Caco-2 (cell line): ENCODE results near the gene PLXNB2. TPM values are rescaled to one million over a fixed set of nuclear protein-coding genes. Genes with fewer than 3 reads are reported as not detected.
"Not testable (repeated sequence)": the region's sequence is repeated elsewhere in the genome, so short reads cannot be mapped to it uniquely, and the experiment has no call there.

Source experiments
- BruUV-seq: library from RNA; stranded (reverse); fragments of 400-500 nt; replicated peaks from 2 replicates; lab custom pipeline; 2021; lab: Mats Ljungman, UMichigan
- CTCF ChIA-PET: fragments of 300-600 bp; sonication (Branson Sonifier 250); formaldehyde crosslinking; loops from one replicate; lab custom pipeline; 2022; ENCODE audit warnings: antibody characterized with exemption; lab: Charles Lee
- POLR2A ChIA-PET: fragments of 300-600 bp; sonication (Branson Sonifier 250); formaldehyde crosslinking; loops from one replicate; lab custom pipeline; 2022; ENCODE audit warnings: antibody characterized with exemption; lab: Charles Lee
- DNase-seq, 2 experiments: peaks; one replicate each; pipeline versions ENCODE4 v3.0.0 to v3.0.0-alpha.2; 2020 to 2022
- H3K27me3 ChIP-seq: replicated peaks from 2 replicates; pipeline ENCODE4 v1.6.0; 2011; ENCODE audit warnings: low read length; ENCODE audit not compliant: control insufficient read depth, insufficient read depth
- H3K36me3 ChIP-seq: 2 replicates; pipeline ENCODE4 v1.5.1; 2011; ENCODE audit warnings: low read length; ENCODE audit not compliant: control insufficient read depth, insufficient read depth
- H3K4me1 ChIP-seq: fragments of 250-450 bp; sonication (Bioruptor Pico); 2 replicates; pipeline ENCODE4 v1.5.1; 2020; ENCODE audit warnings: mild to moderate bottlenecking
- H3K4me3 ChIP-seq: 2 replicates; pipeline ENCODE4 v1.5.1; 2011; ENCODE audit warnings: low read depth, mild to moderate bottlenecking, control low read depth, low read length
- H3K9me3 ChIP-seq: fragments of 250-450 bp; sonication (Bioruptor Pico); 2 replicates; pipeline ENCODE4 v1.5.1; 2020; ENCODE audit warnings: mild to moderate bottlenecking, moderate library complexity
- H3K27ac Mint-ChIP-seq: one replicate; pipeline ENCODE4 v1.8.0; 2022; ENCODE audit warnings: mixed read lengths; ENCODE audit not compliant: unreplicated experiment
- H3K27me3 Mint-ChIP-seq: one replicate; pipeline ENCODE4 v1.8.0; 2022; ENCODE audit warnings: mixed read lengths; ENCODE audit not compliant: insufficient read depth, unreplicated experiment
- H3K36me3 Mint-ChIP-seq: one replicate; pipeline ENCODE4 v1.8.0; 2022; ENCODE audit warnings: mild to moderate bottlenecking, mixed read lengths; ENCODE audit not compliant: insufficient read depth, unreplicated experiment
- H3K4me1 Mint-ChIP-seq: one replicate; pipeline ENCODE4 v1.8.0; 2022; ENCODE audit warnings: low read depth, mixed read lengths; ENCODE audit not compliant: unreplicated experiment
- H3K4me3 Mint-ChIP-seq: one replicate; pipeline ENCODE4 v1.8.0; 2022; ENCODE audit warnings: mild to moderate bottlenecking, moderate library complexity, mixed read lengths; ENCODE audit not compliant: unreplicated experiment
- H3K9me3 Mint-ChIP-seq: one replicate; pipeline ENCODE4 v1.8.0; 2022; ENCODE audit warnings: mixed read lengths; ENCODE audit not compliant: unreplicated experiment
- CTCF ChIP-seq, 2 experiments: fragments of 200-600 bp in 1 of 2; IDR thresholded peaks; 1 replicate in 1 of 2; 2 replicates in 1 of 2; pipeline versions ENCODE4 v1.5.1 to v1.8.0; 2011 to 2022; ENCODE audit warnings: antibody characterized with exemption in 1 of 2, control low read depth in 1 of 2, inconsistent platforms in 1 of 2, low read depth in 1 of 2, low read length in 1 of 2, mild to moderate bottlenecking in 1 of 2, moderate library complexity in 1 of 2; ENCODE audit not compliant: insufficient read depth in 1 of 2, severe bottlenecking in 1 of 2, unreplicated experiment in 1 of 2
- intact Hi-C: fragments of 100-400 bp; cut with micrococcal nuclease; formaldehyde crosslinking; loops from one replicate; pipeline ENCODE4 v1.10.0; 2022; ENCODE audit not compliant: unreplicated experiment
- total RNA-seq: library from RNA; stranded (reverse); gene quantifications from 2 replicates; pipeline ENCODE4 v1.2.3, GENCODE V29; 2022

The PLXNB2 gene
- total RNA-seq, 1 experiment from 2014 or later, result 260 TPM

DNA sequence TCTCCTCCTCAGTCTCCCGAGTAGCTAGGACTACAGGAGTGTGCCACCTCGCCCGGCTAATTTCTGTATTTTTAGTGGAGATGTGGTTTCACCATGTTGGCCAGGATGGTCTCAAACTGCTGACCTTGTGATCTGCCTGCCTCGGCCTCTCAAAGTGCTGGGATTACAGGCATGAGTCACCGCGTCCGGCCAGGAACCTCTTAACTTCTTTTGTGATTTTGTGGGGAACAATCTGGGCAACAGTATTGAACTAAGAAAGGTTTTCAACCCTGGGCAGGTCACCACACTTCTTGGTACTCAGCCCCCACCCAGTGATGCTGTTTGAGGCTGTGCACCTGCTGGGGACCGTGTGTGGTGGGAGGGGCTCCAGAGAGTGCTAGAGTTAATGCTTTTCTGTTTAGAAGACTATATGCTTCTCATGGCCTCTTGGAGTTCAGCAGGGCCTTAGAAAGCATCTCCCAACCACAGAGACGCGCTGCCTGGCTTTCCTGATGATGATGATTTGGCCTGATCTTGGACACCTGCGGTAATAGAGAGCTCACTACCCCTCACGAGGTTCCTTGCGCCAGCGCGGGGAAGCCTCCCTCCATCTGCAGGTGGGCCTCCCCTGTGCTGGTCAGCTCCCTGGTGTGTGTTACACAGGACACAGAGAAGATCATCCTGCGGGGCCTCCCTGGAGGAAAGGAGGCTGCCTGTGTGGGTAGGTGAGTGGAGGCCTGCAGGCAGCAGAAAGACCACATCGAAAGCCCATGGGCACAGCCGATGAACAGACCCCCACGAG is 18.2 kb upstream of the PLXNB2 start:
- Mint-ChIP-seq H3K4me3 (peak overlapping the region; percentile 92), H3K4me1 (peaks cover 8% of the 10 kb centered on the region), H3K9me3 (no peaks in the 10 kb centered on the region), H3K36me3 (no peaks in the 10 kb centered on the region), H3K27ac (peak overlapping the region; percentile 81), H3K27me3 (no peaks in the 10 kb centered on the region)
- no peaks in the 10 kb centered on the region for H3K36me3 ChIP-seq
- no peaks in the 10 kb centered on the region for H3K27me3 ChIP-seq
- H3K9me3 ChIP-seq, result no peaks in the 10 kb centered on the region
- ChIA-PET POLR2A (interaction anchor here (0.6 to 2.6 kb wide), 2 partner anchors 10 to 32 kb away, joined by 4 to 13 read pairs; no protein-coding TSS in a partner anchor), CTCF (interaction anchor here (0.5 to 1.8 kb wide), 5 partner anchors 9 to 52 kb away, joined by 3 to 6 read pairs (median 3); no protein-coding TSS in a partner anchor)
- no peak for DNase-seq
- no peaks in the 10 kb centered on the region for H3K4me1 ChIP-seq
- TSS peak; percentile 22 for BruUV-seq
- H3K4me3 ChIP-seq, result peak overlapping the region; percentile 95; the same call in 1 of the 2 replicates
- intact Hi-C loops, result loop anchor here (5.0 kb wide), 1 partner anchor 53 kb away; the partner anchor contains the start of gene MAPK11
- TF ChIP-seq CTCF (IDR thresholded peaks at IDR 0.05; ENCODE audit: insufficient read depth in 1 of 2, low read depth in 1 of 2, low read length in 1 of 2, severe bottlenecking in 1 of 2, unreplicated experiment in 1 of 2), result no peak

GRCh38 chr22:50323900-50324299 is 16.5 kb upstream of the PLXNB2 start:
- no peak for TF ChIP-seq CTCF (IDR thresholded peaks at IDR 0.05; ENCODE audit: insufficient read depth in 1 of 2, low read depth in 1 of 2, low read length in 1 of 2, severe bottlenecking in 1 of 2, unreplicated experiment in 1 of 2)
- no TSS peak for BruUV-seq
- DNase-seq, result no peak
- no peak overlapping the region for H3K27ac Mint-ChIP-seq
- Histone ChIP-seq H3K27me3 (no peaks in the 10 kb centered on the region), H3K4me3 (no peak overlapping the region), H3K36me3 (no peaks in the 10 kb centered on the region), H3K4me1 (no peaks in the 10 kb centered on the region), H3K9me3 (no peaks in the 10 kb centered on the region)
- H3K4me3 Mint-ChIP-seq, result no peak overlapping the region
- ChIA-PET CTCF (no interaction called here), POLR2A (interaction anchor here (0.6 kb wide), 1 partner anchor 9 kb away, joined by 3 read pairs; no protein-coding TSS in a partner anchor)
- H3K36me3 Mint-ChIP-seq, result no peaks in the 10 kb centered on the region
- H3K27me3 Mint-ChIP-seq, result no peaks in the 10 kb centered on the region
- no peaks in the 10 kb centered on the region for H3K9me3 Mint-ChIP-seq
- H3K4me1 Mint-ChIP-seq, result peaks cover 8% of the 10 kb centered on the region
- intact Hi-C loops, result no loop called here

DNA sequence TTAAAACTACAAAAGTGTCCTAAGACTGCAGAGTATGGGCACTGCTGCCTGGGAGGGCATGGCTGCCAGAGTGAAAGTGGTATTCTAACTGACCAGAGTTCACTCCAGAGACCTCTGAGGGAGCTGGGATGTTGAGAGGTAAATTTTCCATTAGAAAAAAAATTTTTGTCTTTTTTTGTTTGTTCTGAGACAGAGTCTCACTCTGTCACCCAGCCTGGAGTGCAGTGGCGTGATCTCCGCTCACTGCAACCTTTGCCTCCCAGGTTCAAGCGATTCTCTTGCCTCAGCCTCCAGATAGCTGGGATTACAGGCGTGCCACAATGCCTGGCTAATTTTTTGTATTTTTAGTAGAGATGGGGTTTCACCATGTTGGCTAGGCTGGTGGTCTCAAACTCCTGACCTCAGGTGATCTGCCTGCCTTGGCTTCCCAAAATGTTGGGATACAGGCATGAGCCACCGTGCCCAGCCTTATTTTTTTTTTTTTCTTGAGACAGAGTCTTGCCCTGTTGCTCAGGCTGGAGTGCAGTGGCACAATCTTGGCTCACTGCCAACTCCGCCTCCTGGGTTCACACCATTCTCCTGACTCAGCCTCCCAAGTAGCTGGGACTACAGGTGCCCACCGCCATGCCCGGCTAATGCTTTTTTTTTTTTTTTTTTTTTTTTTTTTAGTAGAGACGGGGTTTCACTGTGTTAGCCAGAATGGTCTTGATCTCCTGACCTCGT is 15.1 kb upstream of the PLXNB2 start:
- H3K4me3 ChIP-seq, H3K9me3 Mint-ChIP-seq, BruUV-seq, H3K36me3 Mint-ChIP-seq, H3K4me1 Mint-ChIP-seq, DNase-seq, H3K36me3 ChIP-seq, H3K27me3 Mint-ChIP-seq, H3K27me3 ChIP-seq, H3K4me3 Mint-ChIP-seq, H3K4me1 ChIP-seq, H3K27ac Mint-ChIP-seq, POLR2A ChIA-PET, intact Hi-C loops, H3K9me3 ChIP-seq: not testable (repeated sequence)
- CTCF ChIA-PET, result interaction anchor here (0.6 kb wide), 1 partner anchor 28 kb away, joined by 3 read pairs; no protein-coding TSS in a partner anchor
